GM12892 (cell line): ENCODE measurements around the gene PGBD2.

Experiments used
- DNase-seq: peaks from one replicate; pipeline ENCODE4 v3.0.0; 2011; ENCODE audit not compliant: insufficient read length
- FAIRE-seq: peaks from 2 replicates; lab custom pipeline; 2011; peaks lifted over from hg19 to GRCh38; lab: Jason Lieb, UNC
- POLR2A ChIP-seq: IDR thresholded peaks from 2 replicates; pipeline ENCODE4 v1.6.1; 2011; ENCODE audit warnings: low read depth, low read length, control low read depth
- POLR2AphosphoS5 ChIP-seq: IDR thresholded peaks from 2 replicates; pipeline ENCODE4 v1.6.1; 2011; ENCODE audit warnings: low read depth, low read length, control low read depth
- TAF1 ChIP-seq: IDR thresholded peaks from 2 replicates; pipeline ENCODE4 v1.6.1; 2011; ENCODE audit warnings: low read depth, mild to moderate bottlenecking, control low read depth, low read length, borderline replicate concordance

Gene PGBD2

GRCh38 chr1:248891758-248892157 lies 14.3 kb upstream of the PGBD2 start:
- no peak for DNase-seq
- TF ChIP-seq TAF1 (no peak), POLR2A (no peak), POLR2AphosphoS5 (no peak)
- no peak for FAIRE-seq

GRCh38 chr1:248892590-248892989 lies 13.4 kb upstream of the PGBD2 start:
- TF ChIP-seq POLR2A, result no peak
- TF ChIP-seq POLR2AphosphoS5, result no peak
- no peak for TF ChIP-seq TAF1
- FAIRE-seq (no peak), DNase-seq (no peak)

- TF ChIP-seq TAF1 (no peak), POLR2A (no peak), POLR2AphosphoS5 (no peak)
- no peak for FAIRE-seq
- DNase-seq, result no peak
Observed at GRCh38 chr1:248894837-248895236, 11.2 kb upstream of the PGBD2 start.

- no peak for TF ChIP-seq POLR2AphosphoS5
- TF ChIP-seq TAF1, result no peak
- no peak for TF ChIP-seq POLR2A
- FAIRE-seq (no peak), DNase-seq (no peak)
Observed at GRCh38 chr1:248897412-248898337, 8.4 kb upstream of the PGBD2 start.

- DNase-seq (no peak), FAIRE-seq (no peak)
- no peak for TF ChIP-seq POLR2AphosphoS5
- TF ChIP-seq POLR2A, result no peak
- TF ChIP-seq TAF1, result no peak
Observed at GRCh38 chr1:248900637-248901036, 5.4 kb upstream of the PGBD2 start.

GRCh38 chr1:248901578-248901977 lies 4.5 kb upstream of the PGBD2 start:
- DNase-seq (no peak), FAIRE-seq (no peak)
- TF ChIP-seq TAF1 (no peak), POLR2A (no peak), POLR2AphosphoS5 (no peak)

- TF ChIP-seq TAF1 (no peak), POLR2A (no peak), POLR2AphosphoS5 (no peak)
- DNase-seq, result no peak
- no peak for FAIRE-seq
Observed at GRCh38 chr1:248904437-248905216, 1.4 kb upstream of the PGBD2 start.

GRCh38 chr1:248905662-248906008 lies 400 bp upstream of the PGBD2 start:
- DNase-seq (no peak), FAIRE-seq (no peak)
- no peak for TF ChIP-seq POLR2A
- TF ChIP-seq TAF1, result no peak
- no peak for TF ChIP-seq POLR2AphosphoS5

- no peak for DNase-seq
- TF ChIP-seq POLR2AphosphoS5, result no peak
- no peak for TF ChIP-seq TAF1
- no peak for TF ChIP-seq POLR2A
- FAIRE-seq, result no peak
Observed at GRCh38 chr1:248906753-248907661, 972 bp downstream of the PGBD2 start.

GRCh38 chr1:248910761-248911160 lies 4.7 kb downstream of the PGBD2 start:
- TF ChIP-seq TAF1, result no peak
- no peak for TF ChIP-seq POLR2A
- FAIRE-seq, result no peak

GRCh38 chr1:248913933-248914332 lies 7.9 kb downstream of the PGBD2 start:
- TF ChIP-seq POLR2A (no peak), POLR2AphosphoS5 (no peak), TAF1 (no peak)
- DNase-seq (no peak), FAIRE-seq (no peak)

More at GRCh38 chr1:248910761-248911160, 4.7 kb downstream of the PGBD2 start:
- no peak for DNase-seq
